ENCODE results near the gene NPHP1. TPM values are rescaled to one million over a fixed set of nuclear protein-coding genes. Genes with fewer than 3 reads are reported as not detected.

NPHP1 gene
- total and polyA plus RNA-seq, 2 of the 4 experiments (the other 2 are of a cell fraction) = 1.8 to 2.5 TPM

DNA sequence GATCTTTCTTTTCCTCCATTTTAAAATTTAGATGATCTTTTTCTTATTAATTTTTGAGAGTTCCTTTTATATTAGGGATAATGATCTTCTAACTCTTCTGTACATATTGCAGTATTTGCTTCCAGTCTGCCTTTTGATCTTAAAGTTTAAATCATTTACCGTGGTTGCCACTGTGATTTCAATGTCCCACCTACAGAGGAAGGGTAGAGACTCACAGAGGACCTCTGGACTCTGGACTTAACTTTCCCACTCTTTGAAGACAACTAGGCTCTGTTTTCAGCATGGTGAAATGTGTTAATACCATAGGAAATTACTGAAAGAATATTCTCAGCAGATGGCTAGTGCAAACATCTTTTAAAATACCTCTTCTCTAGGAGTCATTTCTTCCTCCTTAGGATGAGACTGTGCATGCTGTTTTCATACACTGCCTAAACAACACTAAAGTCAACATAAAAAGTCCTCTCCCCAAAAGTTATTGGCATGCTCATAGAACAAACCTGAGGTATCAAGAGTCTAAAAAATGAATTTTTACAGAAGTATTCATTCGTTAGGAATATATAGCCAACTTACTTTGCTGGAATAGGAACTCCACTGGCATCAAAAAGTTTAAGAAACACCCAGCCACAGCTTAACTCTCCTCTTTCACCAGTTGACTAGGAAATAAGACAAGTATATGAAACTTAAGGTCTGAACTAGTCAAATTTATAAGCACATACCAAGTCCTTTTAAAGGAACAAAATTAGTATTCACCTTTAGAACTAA, 58.4 kb downstream of the NPHP1 start:
- in situ Hi-C loops (cut with MboI; ENCODE audit: low sequenced_read_pairs) (no loop called here), dilution Hi-C loops (cut with HindIII; ENCODE audit: low sequenced_read_pairs, unreplicated experiment) (no loop called here), intact Hi-C loops (cut with micrococcal nuclease) (no loop called here)
- Histone ChIP-seq H3K18ac (ENCODE audit: low read depth, low read length) (no peak overlapping the region), H3K9me3 (ENCODE audit: control insufficient read depth, insufficient read depth, low read length) (no peaks in the 10 kb centered on the region), H3K23ac (ENCODE audit: low read depth, low read length) (no peak overlapping the region), H3K4me3 (ENCODE audit: insufficient read depth, low read depth, low read length) (no peak overlapping the region), H3K4ac (ENCODE audit: low read depth, low read length) (no peak overlapping the region), H2BK15ac (ENCODE audit: low read depth, low read length) (no peak overlapping the region), H2BK5ac (ENCODE audit: low read depth, low read length, poor library complexity, severe bottlenecking) (no peak overlapping the region), H4K20me1 (ENCODE audit: insufficient read depth, low read length) (no peaks in the 10 kb centered on the region), H3K27ac (ENCODE audit: insufficient read depth, low read length) (no peak overlapping the region), H3K4me2 (ENCODE audit: low read depth, low read length) (no peak overlapping the region), H3K9me1 (ENCODE audit: insufficient read depth, low read length) (peaks cover 3% of the 10 kb centered on the region), H2AK9ac (replicated peaks; ENCODE audit: low read depth, low read length, poor library complexity) (no peak overlapping the region), H3K14ac (replicated peaks; ENCODE audit: low read depth, low read length) (no peak overlapping the region), H3K79me1 (ENCODE audit: low read depth in 1 of 2, low read length in 2 of 2) (no peaks in the 10 kb centered on the region), H4K8ac (ENCODE audit: low read depth in 2 of 2, low read length in 2 of 2) (no peak overlapping the region), H3K56ac (ENCODE audit: extremely low read depth, insufficient read depth, low read length) (no peak overlapping the region), H3K9ac (ENCODE audit: low read depth, low read length) (no peak overlapping the region), H2BK120ac (ENCODE audit: low read depth, low read length) (no peak overlapping the region), H2BK20ac (ENCODE audit: low read depth, low read length) (no peak overlapping the region), H2AFZ (replicated peaks; ENCODE audit: low read length, poor library complexity) (no peak overlapping the region), H3K27me3 (ENCODE audit: control insufficient read depth, insufficient read depth, low read length) (no peaks in the 10 kb centered on the region), H3K36me3 (ENCODE audit: control insufficient read depth, insufficient read depth, low read length) (no peaks in the 10 kb centered on the region), H3K4me1 (ENCODE audit: control insufficient read depth, insufficient read depth, low read length) (peaks cover 3% of the 10 kb centered on the region), H4K91ac (ENCODE audit: insufficient read depth, low read depth, low read length) (no peak overlapping the region), H4K5ac (ENCODE audit: low read depth, low read length) (no peak overlapping the region), H2AK5ac (ENCODE audit: low read depth, low read length) (no peak overlapping the region)
- DNase-seq (no peak), ATAC-seq (ENCODE audit: low read depth) (no peak)
- POLR2A ChIA-PET (ENCODE audit: unreplicated experiment) = no interaction called here
- WGBS, 2 experiments (ENCODE audit: extremely low coverage in 2 of 2, insufficient read length in 1 of 2) = no CpG with 5 or more reads among the region's 2 CpGs
- CTCF ChIA-PET = no interaction called here
- BruUV-seq (replicated peaks) = no TSS peak
- TF ChIP-seq MXI1 (IDR thresholded peaks at IDR 0.05; ENCODE audit: borderline replicate concordance, low read depth, low read length) = no peak
- no peak for TF ChIP-seq POLR2A (IDR thresholded peaks at IDR 0.05; ENCODE audit: low read depth, low read length)
- no peak for TF ChIP-seq CHD1 (IDR thresholded peaks at IDR 0.05; ENCODE audit: low read depth, low read length)
- no peak for TF ChIP-seq CEBPB (IDR thresholded peaks at IDR 0.05; ENCODE audit: low read depth, low read length)
- TF ChIP-seq NFE2L2 (IDR thresholded peaks at IDR 0.05; ENCODE audit: low read depth, low read length) = no peak
- TF ChIP-seq SMC3 (IDR thresholded peaks at IDR 0.05; ENCODE audit: low read depth, low read length) = no peak
- no peak for TF ChIP-seq MAFK (IDR thresholded peaks at IDR 0.05; ENCODE audit: low read depth, low read length)
- TF ChIP-seq BHLHE40 (IDR thresholded peaks at IDR 0.05; ENCODE audit: low read depth, low read length) = no peak
- TF ChIP-seq, protein P1, sequence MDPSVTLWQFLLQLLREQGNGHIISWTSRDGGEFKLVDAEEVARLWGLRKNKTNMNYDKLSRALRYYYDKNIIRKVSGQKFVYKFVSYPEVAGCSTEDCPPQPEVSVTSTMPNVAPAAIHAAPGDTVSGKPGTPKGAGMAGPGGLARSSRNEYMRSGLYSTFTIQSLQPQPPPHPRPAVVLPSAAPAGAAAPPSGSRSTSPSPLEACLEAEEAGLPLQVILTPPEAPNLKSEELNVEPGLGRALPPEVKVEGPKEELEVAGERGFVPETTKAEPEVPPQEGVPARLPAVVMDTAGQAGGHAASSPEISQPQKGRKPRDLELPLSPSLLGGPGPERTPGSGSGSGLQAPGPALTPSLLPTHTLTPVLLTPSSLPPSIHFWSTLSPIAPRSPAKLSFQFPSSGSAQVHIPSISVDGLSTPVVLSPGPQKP (IDR thresholded peaks at IDR 0.05; ENCODE audit: borderline replicate concordance, low read depth, low read length) = no peak
- TF ChIP-seq FOS (IDR thresholded peaks at IDR 0.05; ENCODE audit: low read depth, low read length) = no peak
- no peak for TF ChIP-seq RCOR1 (IDR thresholded peaks at IDR 0.05; ENCODE audit: insufficient replicate concordance, low read length)
